ENCODE data around the gene DACH1. TPM values are rescaled to one million over a fixed set of nuclear protein-coding genes. Genes with fewer than 3 reads are reported as not detected.

Gene DACH1
- total and polyA plus RNA-seq, 2 donors (not counting 3 experiments of a cell fraction or from before 2014, with no cell fraction given): 8.6 to 28.3 TPM

DNA sequence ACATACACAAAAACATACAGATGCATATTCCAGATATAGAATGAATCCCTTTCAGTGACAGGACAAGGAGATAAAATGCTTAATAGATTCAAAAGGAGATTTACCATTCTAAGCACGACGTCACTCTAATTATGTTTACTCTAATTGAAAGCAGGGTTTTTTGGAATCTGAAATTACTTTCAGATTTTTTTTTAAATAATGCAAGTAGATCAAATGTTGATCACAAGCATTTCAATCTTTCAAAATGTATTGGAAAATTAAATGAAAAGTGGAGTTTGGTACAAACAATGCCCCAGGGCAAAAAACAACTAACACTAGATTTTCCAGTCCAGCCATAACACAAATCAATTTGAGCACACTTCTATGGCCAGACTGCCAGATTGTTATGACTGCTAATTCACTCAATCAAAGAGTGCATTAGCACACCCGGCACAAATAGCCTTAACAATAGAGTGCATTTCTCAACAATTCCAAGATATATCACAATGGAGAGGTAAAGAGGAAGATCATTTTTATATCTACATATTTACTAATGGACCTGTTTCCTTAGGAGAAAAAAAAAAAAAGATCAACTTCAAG lies 4.3 kb upstream of the DACH1 start:
- Histone ChIP-seq H3K27me3 (ENCODE audit: control insufficient read depth in 2 of 2, insufficient read depth in 2 of 2, low read length in 2 of 2) (peaks cover 0 to 4% of the 10 kb centered on the region in 2 experiments), H3K4me2 (ENCODE audit: insufficient read depth, low read length) (no peak overlapping the region), H3K9me3 (replicated peaks; ENCODE audit: control insufficient read depth, insufficient read depth, low read length) (no peaks in the 10 kb centered on the region), H2AFZ (ENCODE audit: low read depth, low read length) (no peak overlapping the region), H3K4me3 (replicated peaks in 1 of 3; ENCODE audit: insufficient read depth in 1 of 3, low read depth in 1 of 3, low read length in 3 of 3) (no peak overlapping the region), H3K79me2 (ENCODE audit: control insufficient read depth, insufficient read depth, low read length) (no peaks in the 10 kb centered on the region), H3K27ac (ENCODE audit: insufficient read depth, low read depth, low read length) (no peak overlapping the region), H3K9me1 (replicated peaks; ENCODE audit: control insufficient read depth, extremely low read depth, insufficient read depth, low read length) (no peaks in the 10 kb centered on the region), H4K20me1 (replicated peaks; ENCODE audit: control insufficient read depth, extremely low read depth, insufficient read depth, low read length) (no peaks in the 10 kb centered on the region), H3K36me3 (ENCODE audit: control insufficient read depth in 2 of 2, extremely low read depth in 1 of 2, insufficient read depth in 2 of 2, low read length in 2 of 2) (no peaks in the 10 kb centered on the region), H3K9ac (replicated peaks; ENCODE audit: extremely low read depth, insufficient read depth, low read length) (no peak overlapping the region), H3K4me1 (ENCODE audit: control insufficient read depth, extremely low read depth, insufficient read depth, low read length) (peaks cover 3% of the 10 kb centered on the region)
- intact Hi-C loops (cut with micrococcal nuclease): no loop called here
- FAIRE-seq (no peak), DNase-seq (ENCODE audit: low read depth, low spot score) (no peak)
- ChIA-PET CTCF (no interaction called here), POLR2A (no interaction called here)
- TF ChIP-seq FOS (IDR thresholded peaks at IDR 0.05; ENCODE audit: borderline replicate concordance, insufficient read depth, low read length) (no peak), MYC (IDR thresholded peaks at IDR 0.05; ENCODE audit: low read depth, low read length) (no peak), POLR2AphosphoS5 (IDR thresholded peaks at IDR 0.05; ENCODE audit: insufficient read depth, low read depth, low read length) (no peak), JUN (IDR thresholded peaks at IDR 0.05; ENCODE audit: borderline replicate concordance, insufficient read depth, insufficient read length, low read depth) (no peak), EZH2 (IDR thresholded peaks at IDR 0.05; ENCODE audit: borderline replicate concordance, low read depth, low read length, severe bottlenecking) (no peak), GATA2 (IDR thresholded peaks at IDR 0.05; ENCODE audit: insufficient read depth, insufficient read length, low read depth, low read length) (no peak), POLR2A (IDR thresholded peaks at IDR 0.05; ENCODE audit: low read depth, low read length) (no peak)
- TF ChIP-seq, protein P1, sequence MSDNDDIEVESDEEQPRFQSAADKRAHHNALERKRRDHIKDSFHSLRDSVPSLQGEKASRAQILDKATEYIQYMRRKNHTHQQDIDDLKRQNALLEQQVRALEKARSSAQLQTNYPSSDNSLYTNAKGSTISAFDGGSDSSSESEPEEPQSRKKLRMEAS (IDR thresholded peaks at IDR 0.05; ENCODE audit: insufficient read depth, insufficient read length): no peak
- TF ChIP-seq, protein P2, sequence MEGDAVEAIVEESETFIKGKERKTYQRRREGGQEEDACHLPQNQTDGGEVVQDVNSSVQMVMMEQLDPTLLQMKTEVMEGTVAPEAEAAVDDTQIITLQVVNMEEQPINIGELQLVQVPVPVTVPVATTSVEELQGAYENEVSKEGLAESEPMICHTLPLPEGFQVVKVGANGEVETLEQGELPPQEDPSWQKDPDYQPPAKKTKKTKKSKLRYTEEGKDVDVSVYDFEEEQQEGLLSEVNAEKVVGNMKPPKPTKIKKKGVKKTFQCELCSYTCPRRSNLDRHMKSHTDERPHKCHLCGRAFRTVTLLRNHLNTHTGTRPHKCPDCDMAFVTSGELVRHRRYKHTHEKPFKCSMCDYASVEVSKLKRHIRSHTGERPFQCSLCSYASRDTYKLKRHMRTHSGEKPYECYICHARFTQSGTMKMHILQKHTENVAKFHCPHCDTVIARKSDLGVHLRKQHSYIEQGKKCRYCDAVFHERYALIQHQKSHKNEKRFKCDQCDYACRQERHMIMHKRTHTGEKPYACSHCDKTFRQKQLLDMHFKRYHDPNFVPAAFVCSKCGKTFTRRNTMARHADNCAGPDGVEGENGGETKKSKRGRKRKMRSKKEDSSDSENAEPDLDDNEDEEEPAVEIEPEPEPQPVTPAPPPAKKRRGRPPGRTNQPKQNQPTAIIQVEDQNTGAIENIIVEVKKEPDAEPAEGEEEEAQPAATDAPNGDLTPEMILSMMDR (IDR thresholded peaks at IDR 0.05; ENCODE audit: extremely low read depth in 1 of 2, insufficient read depth in 1 of 2, low read depth in 1 of 2, low read length in 2 of 2): no peak
- dilution Hi-C loops (cut with MboI; ENCODE audit: extremely low pct_ligation_motif_present, low sequenced_read_pairs): no loop called here
- no TSS peak for BruUV-seq (replicated peaks)

Data from endothelial cell of umbilical vein (primary cell).